MV-4-11 (cell line): ENCODE results near the gene COP1.
"Not testable (repeated sequence)": the region's sequence is repeated elsewhere in the genome, so short reads cannot be mapped to it uniquely, and the experiment has no call there.

Experiments used
- DNase-seq: peaks from one replicate; lab custom pipeline; 2025; lab: John Stamatoyannopoulos, UW

The COP1 gene

GRCh38 chr1:176033881-176034280 lies 173.2 kb downstream of the COP1 start:
- DNase-seq: no peak

- no peak for DNase-seq
Measured at GRCh38 chr1:176033474-176033873, 173.6 kb downstream of the COP1 start.

GRCh38 chr1:176032040-176032645 lies 174.9 kb downstream of the COP1 start:
- DNase-seq: no peak

GRCh38 chr1:176029609-176030008 lies 177.5 kb downstream of the COP1 start:
- no peak for DNase-seq

- no peak for DNase-seq
Measured at GRCh38 chr1:176029155-176029554, 177.9 kb downstream of the COP1 start.

DNA sequence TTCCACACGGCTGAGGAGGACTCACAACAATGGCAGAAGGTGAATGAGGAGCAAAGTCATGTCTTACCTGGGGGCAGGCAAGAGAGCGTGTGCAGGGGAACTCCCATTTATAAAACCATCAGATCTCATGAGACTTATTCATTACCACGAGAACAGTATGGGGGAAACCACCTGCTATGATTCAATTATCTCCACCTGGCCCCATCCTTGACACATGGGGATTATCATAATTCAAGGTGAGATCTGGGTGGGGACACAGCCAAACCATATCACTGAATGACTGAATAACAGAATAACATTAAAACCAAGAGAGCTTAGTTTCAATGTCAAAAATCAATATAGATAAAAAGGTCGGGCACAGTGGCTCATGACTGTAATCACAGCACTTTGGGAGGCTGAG lies 179.2 kb downstream of the COP1 start:
- not testable (repeated sequence) for DNase-seq

DNA sequence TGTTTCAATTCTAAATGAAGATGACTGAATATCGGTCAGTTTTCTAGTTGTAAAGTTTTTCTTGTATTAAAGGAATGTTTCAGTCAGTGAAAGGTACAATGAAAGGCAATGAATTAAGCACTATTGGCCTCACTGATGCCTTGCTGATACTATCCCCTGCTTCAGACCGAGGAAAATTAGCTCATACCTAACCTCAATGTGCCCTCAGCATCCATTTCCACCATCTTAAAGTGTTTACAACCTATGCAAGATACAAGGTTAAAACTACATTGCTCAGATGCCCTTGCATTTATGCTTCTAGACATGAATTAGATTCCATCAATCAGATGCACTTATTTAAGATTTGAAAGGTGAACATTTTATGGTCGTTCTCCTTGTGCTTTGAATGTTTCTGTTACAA lies 184.5 kb downstream of the COP1 start:
- no peak for DNase-seq

DNA sequence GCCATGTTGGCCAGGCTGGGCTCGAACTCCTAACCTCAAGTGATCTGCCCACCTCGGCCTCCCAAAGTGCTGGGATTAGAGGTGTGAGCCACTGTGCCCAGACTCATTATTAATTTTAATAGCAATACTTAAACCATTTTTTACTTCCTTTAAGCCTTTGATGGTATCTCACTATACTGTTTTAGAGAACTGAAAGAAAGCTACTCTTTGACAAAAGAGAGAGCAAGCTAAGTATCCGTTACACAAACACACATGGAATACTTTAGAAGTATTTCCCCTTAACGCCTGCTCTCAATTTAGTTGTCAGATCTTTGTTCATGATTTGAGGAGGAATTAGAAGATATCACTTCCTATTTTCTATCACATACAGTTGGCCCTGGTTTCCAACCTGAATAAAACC lies 189.4 kb downstream of the COP1 start:
- peak; percentile 88 for DNase-seq

- DNase-seq: no peak
Measured at GRCh38 chr1:176009951-176010350, 197.1 kb downstream of the COP1 start.

DNA sequence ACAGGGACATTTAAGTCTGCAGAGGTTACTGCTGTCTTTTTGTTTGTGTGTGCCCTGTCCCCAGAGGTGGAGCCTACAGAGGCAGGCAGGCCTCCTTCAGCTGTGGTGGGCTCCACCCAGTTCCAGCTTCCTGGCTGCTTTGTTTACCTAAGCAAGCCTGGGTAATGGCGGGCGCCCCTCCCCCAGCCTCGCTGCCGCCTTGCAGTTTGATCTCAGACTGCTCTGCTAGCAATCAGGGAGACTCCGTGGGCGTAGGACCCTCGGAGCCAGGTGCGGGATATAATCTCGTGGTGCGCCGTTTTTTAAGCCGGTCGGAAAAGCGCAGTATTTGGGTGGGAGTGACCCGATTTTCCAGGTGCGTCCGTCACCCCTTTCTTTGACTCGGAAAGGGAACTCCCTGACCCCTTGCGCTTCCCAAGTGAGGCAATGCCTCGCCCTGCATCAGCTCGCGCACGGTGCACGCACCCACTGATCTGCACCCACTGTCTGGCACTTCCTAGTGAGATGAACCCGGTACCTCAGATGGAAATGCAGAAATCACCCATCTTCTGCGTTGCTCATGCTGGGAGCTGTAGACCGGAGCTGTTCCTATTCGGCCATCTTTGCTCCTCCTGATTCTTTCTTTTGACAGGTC lies 199.2 kb downstream of the COP1 start:
- DNase-seq: not testable (repeated sequence)

- not testable (repeated sequence) for DNase-seq
Measured at GRCh38 chr1:175994660-175995059, 212.4 kb downstream of the COP1 start.

DNA sequence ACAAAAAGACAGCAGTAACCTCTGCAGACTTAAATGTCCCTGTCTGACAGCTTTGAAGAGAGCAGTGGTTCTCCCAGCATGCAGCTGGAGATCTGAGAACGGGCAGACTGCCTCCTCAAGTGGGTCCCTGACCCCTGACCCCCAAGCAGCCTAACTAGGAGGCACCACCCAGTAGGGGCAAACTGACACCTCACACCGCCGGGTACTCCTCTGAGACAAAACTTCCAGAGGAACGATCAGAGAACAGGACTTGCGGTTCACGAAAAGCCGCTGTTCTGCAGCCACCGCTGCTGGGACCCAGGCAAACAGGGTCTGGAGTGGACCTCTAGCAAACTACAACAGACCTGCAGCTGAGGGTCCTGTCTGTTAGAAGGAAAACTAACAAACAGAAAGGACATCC lies 214.3 kb downstream of the COP1 start:
- not testable (repeated sequence) for DNase-seq

GRCh38 chr1:175992202-175992601 lies 214.9 kb downstream of the COP1 start:
- DNase-seq: not testable (repeated sequence)

GRCh38 chr1:175984813-175985212 lies 222.3 kb downstream of the COP1 start:
- no peak for DNase-seq

GRCh38 chr1:175984057-175984812 lies 222.9 kb downstream of the COP1 start:
- no peak for DNase-seq

DNA sequence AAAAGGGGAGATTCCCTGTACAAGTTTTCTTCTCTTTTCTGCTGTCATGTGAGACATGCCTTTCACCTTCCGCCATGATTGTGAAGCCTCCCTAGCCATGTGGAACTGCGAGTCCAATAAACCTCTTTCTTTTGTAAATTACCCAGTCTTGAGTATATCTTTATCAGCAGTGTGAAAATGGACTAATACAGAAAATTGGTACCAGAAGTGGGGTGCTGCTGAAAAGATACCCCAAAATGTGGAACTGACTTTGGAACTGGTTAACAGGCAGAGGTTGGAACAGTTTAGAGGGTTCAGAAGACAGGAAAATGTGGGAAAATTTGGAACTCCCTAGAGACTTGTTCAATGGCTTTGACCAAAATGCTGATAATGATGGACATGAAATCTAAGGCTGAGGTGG lies 223.7 kb downstream of the COP1 start:
- not testable (repeated sequence) for DNase-seq

DNA sequence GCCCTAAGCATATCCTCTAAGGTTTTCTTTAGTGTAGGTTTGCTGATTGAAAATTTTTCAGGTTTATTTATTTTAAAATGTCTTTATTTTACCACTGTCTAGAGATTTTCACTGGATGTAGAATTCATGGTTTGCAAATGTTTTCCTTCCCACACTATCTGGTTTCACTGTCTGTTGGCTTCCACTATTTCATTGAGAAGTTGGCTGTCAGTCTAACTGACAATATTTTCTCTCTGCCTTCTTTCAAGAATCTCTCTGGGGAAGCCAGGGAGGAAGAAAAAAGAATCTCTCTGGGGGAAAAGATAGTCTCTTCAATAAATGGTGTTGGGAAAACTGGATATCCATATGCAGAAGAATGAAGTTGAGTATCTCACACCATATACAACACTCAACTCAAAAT lies 226.0 kb downstream of the COP1 start:
- no peak for DNase-seq

GRCh38 chr1:175978926-175979325 lies 228.2 kb downstream of the COP1 start:
- DNase-seq: no peak

DNA sequence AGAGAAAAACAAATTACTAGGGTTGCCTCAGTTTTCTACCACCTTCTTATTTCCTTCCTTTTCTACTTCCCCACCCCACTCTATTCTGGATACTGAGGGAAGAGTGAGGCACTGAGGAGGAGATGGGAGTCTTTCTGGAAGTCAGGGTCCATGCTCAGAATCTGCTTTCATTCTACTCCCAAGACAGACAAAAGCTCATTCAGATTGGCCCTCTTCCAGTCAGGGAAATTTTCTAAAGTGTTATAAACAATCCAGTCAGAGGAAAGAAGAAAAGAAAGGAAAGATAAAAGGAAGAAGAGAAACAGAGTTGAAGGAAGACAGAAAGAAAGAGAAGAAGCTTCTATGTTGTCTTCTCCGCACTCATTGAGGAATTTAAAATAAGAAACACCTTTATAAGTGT lies 228.6 kb downstream of the COP1 start:
- no peak for DNase-seq

DNA sequence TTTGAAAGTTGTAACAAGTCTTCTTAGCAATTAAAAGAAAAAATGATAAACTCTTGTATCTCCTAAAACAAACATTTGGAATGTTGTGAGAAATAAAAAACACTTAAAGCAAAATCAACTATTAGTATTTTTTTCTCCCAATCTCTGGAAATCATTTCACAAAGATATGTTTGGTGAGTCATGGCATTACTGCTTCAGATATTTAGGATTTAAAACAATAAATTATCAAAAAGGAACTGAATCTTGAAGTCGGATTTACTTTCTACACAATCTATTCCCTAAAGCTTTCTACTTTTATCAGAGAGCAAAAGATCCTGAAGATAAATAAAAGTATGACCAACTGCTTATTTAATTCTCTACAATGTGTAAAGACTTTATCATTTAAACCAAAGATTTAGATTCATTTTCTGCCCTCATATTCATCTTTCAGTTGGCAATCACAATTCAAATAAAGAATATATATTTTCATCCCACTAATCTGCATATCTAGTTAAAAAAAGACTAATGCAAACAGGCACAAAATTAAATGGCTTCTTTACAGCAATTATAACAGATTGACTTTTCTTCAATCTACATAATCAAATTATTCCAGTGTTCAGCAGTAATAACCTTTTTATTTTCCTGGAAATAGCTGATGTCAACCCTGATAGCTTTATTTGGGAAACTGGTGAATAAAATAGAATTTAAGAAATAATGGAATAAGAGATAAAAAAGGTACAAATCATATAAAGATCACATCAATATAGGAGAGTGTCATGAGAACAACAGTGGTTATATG lies 230.0 kb downstream of the COP1 start:
- DNase-seq: no peak

GRCh38 chr1:175969231-175969630 lies 237.9 kb downstream of the COP1 start:
- DNase-seq: no peak

DNA sequence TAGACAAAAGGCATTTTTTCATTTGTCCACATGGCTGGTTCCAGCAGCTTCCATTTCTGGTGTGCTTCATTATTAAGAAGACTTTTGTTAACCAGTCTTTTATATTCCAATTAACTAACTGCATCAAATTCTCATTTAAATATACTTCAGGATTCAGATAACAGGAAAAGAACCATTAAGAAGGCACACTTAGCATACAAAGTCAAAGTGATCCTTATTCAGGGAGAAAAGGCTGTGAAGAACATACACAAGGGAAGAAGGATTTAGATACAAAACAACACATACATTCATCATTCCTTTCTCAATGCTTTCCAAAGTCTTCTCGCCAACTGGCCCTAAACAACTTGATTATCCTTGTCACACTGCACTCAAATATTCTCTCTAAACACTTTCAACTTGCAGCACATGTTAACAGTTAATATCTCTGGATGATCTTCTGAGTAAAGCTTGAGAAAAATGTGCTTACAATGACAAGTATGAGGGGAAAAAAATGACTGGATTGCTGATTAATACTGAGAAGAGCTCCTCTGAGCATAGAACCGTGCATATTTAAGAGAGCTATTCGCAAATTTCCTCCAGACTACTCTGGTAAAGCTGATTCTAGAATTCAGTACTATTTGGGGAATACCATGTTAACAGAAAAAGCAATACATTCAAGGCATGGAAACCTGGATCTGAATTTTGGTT lies 238.5 kb downstream of the COP1 start:
- no peak for DNase-seq
